Stimulated activated CD4-positive, alpha-beta T cell treated with anti-CD3 and anti-CD28 coated beads, Interleukin-4, amount 100 ng/mL, for 4 hours (primary cell): Measurements from ENCODE around the gene MROH7.

ENCODE experiments used
- DNase-seq, 2 experiments: peaks; one replicate each; pipeline ENCODE4 v3.0.0-alpha.2; 2020

MROH7 gene

DNA sequence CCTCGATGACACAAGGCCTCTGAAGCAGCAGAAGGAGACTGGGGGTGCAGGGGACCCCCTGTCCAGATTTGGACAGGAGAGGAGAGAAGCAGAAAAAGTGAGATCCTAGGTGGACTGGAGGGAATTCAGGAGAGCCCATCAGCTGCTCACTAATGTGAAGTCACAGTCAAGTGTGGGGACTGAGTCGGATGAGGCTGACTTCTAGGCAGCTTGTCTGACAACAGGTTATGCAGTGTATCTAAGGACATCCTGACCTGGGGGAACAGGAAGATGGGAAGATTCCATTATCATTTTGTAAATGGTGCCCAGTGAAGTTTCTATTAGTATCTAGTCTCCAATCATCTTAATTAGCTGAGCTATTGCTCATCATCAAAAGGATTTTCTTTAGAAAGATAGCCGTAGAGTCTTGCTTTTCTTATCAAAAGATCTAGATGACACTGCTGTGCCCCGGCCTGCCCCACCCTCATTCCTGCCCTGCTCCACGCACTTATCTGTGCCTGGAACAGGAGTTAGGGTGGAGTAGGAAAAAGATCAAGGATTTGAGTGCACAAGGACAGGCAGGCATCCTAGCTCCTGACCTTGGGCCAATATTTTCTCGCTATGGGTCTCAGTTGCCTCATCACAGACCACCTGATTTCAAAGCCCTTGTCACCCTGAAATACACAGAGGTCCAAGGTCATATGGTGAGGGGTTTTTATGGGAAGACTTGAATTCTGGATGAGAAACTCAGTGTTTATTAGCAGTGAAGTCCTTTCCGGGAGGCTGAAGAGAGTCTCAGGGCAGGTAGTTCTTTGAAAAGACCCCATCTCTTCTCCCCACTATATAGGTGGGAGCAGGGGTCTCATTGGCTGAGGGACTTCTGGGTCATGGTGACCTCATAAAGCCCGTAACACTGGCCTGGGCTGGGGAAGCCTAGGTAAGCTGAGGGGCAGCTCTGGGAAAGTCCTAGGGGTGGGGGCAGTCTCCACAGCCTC is at the start of gene MROH7:
MROH7 (plus strand) TSS at position 924 of the 974 bp plus-strand sequence. CDS start 11,141 bp downstream, outside the sequence.
- no peak for DNase-seq

DNA sequence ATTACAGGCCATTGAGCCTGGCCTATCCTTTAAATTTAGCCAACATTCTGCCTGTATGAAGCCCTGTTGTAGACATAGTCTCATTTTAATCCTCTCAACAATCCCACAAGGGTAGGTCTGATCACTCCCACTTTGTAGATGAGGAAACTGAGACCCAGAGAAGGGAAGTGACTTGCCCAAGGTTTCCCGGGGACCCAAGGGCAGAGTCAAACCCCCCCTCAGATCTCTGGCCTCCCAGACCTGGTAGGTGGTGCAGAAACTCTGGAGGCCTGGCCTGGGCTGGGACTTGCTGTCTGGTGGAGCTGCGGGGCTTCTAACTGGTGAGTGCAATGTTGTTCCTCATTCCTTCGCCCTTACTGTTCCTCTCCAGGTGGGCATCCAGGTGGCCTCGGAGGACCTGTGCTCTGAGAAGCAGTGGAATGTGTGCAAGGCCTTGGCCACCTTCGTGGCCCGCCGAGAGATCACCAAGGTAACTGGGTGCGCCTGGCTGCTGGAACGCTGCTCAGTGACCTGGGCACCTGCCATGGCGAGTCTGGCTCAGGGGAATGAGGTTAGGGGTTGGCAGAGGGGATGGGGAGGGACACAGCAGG is 47.9 kb upstream of the MROH7 start:
- DNase-seq = no peak

DNA sequence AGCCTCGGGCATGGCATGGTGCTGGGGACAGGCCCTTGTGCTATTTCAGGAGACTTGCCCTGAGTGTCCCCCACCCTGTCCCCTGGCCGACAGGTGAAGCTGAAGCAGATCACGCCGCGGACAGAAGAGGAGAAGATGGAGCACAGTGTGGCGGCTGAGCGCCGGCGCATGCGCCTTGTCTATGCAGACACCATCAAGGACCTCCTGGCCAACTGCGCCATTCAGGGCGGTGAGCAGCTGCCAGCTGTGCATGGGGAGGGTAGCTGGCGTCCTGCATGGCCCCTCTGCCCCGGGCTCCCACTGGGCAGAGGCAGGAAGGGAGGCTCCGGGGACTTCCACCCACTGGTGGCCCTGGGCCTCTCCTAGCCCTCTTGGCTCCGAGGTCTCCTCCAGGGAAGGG is 47.1 kb upstream of the MROH7 start:
- DNase-seq = no peak

DNA sequence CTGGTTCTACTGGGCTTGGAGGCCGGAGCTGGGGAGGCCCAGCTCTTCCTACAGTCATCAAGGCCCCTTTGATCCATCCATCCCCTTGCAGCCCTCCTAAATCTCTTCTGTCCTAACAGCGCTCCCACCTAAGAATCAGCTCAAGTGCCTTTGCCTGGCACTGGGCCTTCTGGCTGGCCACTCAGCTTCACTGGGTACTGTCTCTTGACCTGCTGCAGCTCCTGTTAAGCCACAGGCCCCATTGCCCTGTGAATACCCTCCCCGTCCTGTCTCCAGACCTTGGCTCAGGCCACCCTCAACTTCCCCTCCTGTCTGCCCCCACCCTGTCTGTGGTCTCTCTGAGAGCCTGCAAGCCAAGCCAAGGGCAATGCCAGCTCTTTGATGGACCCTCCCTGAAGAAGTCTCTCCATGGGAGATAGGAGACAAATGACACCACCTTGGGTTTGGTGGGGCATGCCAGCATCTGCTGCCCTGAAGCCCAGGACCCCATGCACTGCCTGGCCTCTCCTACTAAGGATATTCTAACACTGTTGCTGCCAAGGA is 45.6 kb upstream of the MROH7 start:
- DNase-seq = no peak

DNA sequence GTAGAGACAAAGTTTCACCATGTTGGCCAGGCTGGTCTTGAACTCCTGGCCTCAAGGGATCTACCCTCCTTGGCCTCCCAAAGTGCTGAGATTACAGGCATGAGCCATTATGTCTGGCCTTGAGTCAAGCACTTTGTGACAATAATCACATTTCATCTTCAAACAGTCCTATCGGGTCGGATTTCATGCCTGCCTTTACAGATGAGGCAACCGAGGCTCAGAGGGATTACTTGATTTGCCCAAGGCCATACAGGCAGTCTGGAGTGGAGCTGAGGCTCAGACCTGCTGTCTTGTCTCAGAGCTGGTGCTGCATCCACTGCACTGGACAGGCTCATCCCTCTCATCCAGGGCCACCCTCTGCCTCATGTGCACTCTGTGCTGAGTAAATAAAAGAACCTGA is 44.8 kb upstream of the MROH7 start:
- DNase-seq = no peak

DNA sequence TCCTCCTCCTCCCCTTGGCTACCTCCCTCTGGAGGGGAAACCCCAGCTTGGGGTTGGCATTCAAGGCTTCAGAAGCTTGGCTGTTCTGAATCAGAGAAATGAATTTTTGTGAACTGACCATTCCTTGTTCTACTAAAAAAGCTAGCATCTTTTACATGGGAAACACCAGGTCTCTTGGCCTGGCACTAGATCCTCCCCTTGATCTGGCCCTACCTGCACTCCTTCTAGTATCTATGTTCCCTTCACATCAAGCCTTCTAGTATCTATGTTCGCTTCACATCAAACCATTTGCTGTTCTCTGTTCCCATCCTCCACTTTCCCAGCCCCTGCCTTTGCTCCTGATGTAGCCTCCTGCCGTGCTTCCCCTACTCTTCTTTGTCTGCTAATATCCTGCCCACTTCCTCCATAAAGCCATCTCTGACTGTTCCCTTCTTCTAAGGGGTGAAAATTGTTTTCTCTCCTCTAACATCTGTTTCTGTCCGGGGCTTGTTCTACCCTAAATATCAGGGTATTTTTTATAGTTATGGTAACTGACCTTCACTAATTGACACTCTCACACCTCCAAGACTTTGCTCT is 44.0 kb upstream of the MROH7 start:
- DNase-seq = no peak

DNA sequence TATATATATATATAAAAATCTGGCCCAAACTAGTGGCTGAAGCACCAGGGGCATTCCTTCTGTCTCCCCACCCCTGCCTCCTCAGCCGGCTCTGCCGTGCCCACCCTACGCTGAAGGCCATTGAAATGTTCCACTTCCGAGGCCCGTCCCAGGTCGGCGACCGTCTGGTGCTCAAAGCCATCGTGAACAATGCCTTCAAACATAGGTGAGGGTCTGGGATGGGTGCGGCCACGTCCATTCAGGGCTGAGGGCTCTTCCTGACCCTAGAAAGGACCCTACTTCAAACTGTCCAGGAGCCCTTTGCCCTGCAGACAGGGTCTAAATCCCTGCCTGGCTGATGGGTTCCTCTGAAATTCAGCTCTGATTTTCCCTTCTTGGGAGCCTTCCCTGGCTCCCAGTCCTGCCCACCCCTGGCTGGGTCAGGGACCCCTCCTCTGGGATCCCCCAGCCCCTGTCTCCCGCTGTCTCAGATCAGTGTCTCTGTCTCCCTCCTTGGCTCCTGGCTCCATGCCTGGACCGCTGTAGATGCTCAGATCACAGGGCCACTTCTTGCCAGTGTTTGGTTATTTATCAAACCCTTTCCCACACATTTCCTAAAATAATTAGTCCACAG is 42.3 kb upstream of the MROH7 start:
- no peak for DNase-seq

DNA sequence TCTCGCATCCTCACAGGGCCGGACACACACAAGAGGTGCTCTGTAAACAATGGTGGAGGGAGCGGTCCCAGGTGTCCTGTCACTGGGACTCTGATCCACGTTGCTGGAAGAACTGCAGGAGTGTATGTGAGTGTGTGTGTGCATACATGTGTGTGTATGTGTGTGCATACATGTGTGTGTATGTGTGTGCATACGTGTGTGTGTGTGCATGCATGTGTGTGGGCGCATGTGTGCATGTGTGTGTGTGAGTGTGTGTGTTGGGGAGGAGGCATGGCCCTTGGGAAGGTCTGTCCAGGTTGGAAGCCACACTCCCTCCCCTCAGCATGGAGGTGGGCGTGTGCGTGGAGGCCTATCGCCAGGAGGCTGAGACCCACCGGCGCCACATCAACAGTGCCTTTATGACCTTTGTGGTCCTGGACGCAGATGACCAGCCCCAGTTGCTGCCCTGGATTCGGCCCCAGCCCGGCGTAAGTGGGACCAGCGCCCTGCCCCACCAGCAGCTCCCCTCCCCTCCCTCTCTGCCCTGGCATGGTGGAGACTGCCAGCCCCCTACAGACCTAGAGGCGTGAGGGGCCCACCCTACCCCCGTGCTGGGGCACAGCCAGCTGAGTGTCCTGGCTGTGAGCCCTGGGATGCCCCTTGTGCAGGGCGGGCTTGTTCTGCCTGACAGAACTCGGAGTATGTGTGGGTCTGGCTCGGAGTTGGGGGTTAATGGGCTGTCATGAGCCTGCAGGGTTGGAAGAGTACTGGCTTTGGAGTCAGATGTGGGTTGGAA is 40.5 kb upstream of the MROH7 start:
- DNase-seq = no peak

DNA sequence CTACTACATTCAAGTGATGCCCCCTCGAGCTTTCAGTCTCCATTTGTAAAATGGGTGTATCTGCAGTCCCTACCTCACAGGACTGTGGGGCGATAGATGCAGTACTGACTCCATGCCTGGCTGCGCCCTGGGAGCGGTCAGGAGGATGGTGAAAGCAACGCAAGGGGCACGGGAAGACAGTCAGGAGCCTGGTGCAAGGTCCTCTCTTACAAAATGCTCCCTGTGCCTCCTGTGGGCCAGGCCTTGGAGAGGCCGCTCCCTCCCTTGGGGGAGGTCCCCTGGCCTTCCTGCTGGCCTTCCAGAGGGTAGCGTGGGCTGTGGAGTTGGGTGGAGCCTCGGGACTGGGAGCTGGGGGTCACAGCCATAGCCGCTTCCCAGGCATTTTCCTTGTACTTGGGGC is 39.9 kb upstream of the MROH7 start:
- DNase-seq = no peak

DNA sequence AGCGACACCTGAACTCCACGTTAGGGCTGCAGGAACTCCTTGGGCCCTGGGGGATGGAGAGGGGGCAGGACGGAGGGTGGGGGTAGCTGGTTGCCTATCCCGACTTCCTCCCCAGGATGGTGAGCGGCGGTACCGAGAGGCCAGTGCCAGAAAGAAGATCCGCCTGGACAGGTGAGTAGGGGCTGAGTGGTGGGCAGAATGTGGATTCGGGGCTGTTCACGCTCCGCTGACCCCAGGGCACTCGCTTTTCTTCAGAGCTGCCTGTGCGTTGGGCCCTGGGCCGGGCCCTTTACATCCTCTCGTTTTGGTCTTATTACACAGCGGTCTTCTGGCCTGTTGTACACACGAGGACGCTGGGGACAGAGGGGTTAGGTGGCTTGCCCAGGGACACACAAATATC is 39.0 kb upstream of the MROH7 start:
- DNase-seq = no peak

DNA sequence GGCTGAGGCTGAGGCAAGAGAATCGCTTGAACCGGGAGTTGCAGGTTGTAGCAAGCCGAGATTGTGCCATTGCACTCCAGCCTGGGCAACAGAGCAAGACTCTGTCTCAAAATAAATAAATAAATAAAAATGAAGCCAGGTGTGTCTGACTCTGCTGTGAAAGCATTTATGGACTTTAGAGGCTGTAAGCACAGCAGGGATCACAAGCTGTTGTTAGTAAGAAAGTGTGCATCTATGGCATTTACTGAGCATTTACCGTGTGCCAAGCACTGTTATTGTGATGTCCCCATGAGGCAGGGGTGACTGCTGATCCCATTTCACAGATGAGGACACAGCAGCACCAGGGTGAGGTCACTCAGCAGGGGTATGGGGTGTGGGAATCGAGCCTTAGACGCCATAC is 38.3 kb upstream of the MROH7 start:
- no peak for DNase-seq

DNA sequence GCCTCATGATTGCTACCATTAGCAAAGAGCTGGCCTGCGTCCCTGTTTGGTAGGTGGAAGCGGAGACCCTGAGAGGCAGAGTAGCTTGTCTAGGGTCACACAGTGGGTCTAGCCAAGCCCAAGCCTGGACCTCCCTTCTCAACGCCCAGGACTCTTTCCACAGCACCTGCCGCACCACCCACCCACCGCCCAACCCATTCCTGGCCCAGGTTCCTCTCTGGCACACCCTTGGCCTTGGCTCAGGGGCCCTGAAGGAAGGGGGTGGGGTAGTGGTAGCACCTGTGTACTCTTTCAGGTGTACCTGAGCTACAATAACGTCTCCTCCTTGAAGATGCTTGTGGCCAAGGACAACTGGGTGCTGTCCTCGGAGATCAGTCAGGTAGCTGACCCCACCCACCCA is 37.5 kb upstream of the MROH7 start:
- no peak for DNase-seq

DNA sequence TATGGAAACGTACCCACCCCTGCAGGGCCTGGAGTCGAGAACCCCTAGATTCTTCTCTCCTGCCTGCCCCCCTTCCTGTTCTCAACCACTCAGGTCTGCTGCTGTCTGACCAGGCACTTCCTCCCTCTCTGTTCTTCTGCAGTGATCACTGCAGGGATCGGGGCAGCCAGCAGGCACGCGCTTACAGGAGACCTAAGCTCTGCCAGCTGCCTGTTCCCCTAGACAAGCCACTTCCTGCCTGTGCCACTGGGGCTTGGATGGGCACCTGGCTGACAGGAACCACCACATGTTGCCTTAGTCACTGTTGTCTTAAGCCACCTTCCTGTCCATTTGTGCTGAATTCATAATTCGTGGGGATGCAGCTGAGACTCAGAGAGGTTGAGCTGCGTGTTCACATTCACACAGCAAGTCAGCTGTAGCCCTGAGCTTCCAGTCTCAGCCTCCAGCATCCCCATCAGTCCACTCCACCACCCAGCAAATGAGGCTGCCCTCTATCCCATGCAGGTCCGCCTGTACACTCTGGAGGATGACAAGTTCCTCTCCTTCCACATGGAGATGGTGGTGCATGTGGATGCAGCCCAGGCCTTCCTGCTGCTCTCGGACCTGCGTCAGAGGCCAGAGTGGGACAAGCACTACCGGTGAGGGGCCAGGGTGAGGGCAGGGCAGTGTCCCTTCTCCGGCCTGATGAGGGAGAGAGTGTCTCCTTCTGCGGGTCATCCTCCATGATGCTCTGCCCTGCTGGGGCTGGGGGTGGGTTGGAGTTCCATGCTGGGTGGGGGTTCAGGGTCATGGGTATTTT is 36.8 kb upstream of the MROH7 start:
- DNase-seq = no peak

DNA sequence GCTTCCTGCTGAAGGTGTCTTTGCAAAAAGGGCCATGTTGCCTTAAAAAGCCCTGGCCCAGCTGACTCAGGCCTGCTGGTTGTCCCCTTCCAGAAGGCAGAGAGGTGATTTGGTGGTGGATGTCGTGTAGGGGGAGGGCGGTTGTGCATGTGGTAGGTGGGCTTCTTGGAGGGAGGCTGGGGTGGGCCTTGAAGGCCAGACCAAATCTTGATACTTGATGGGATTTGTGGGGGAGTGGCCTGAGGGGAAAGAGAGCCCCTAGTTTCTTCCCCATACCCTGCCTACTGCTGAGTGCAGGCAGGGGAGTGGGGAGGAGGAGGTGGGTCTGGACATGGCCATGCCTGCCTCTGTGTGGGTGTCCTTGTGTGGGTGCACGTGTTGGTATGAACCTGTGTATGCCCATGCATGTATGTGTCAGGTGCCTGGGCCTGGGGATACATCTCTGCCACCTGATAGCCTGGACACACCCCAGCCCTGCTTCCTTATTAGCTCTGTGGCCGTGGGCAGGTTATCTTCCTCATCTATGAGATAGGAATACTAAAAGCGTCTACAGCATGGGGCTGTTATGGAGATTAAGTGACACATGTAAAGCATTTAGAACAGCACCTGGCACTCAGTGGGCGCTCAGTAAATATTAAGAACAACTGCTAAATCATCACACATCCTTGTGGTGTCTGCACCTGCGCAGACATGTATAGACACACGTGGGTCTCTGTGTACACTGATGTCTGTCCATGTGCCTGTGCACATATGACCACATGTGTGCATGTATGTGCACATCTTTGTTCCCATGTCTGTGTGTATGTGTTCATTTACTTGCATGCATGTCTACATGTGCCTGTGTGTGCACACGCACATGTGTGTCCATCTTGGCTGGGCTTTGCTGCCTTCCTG is 35.2 kb upstream of the MROH7 start:
- DNase-seq = no peak

DNA sequence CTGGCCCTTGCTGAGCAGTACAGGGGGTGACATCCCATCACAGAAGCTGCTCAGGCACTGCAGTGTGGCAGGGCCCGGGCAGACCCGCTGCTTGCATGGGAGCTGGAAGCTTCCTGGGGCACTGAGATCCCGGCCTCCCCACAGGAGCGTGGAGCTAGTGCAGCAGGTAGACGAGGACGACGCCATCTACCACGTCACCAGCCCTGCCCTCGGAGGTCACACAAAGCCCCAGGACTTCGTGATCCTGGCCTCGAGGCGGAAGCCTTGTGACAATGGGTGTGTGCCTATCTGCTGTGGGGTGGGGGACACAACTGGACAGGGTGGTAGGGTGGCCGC is 34.6 kb upstream of the MROH7 start:
- no peak for DNase-seq

DNA sequence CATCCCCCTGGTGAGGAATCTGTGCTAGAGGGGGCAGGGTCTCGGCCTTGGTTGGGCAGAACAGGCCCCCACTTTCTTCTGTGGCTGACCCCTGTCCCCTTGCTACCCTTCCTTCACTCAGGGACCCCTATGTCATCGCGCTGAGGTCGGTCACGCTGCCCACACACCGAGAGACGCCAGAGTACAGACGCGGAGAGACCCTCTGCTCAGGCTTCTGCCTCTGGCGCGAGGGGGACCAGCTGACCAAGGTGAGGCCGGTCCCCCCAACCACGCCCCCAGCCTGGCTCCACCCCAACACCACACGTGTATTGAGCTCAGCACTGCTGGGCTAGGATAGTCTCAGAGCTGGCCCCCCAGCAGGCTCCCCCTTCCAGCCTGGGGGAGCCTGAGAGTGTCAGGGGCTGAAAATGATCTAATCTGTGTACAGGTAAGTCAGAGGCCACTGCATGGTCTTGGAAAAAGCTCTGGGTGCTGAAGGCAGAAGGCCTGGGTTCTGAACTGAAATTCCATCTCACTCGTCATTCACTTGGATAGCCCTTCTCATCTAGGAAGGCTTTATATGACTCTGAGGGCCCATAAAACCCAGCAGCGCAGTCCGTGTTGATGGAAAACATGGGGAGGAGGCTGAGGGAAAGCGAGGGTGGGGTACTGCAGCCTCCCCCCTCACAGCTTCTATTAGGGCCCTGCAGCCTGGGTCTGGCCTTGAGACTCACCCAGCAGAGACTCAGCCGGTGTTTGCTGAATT is 33.6 kb upstream of the MROH7 start:
- DNase-seq = no peak

DNA sequence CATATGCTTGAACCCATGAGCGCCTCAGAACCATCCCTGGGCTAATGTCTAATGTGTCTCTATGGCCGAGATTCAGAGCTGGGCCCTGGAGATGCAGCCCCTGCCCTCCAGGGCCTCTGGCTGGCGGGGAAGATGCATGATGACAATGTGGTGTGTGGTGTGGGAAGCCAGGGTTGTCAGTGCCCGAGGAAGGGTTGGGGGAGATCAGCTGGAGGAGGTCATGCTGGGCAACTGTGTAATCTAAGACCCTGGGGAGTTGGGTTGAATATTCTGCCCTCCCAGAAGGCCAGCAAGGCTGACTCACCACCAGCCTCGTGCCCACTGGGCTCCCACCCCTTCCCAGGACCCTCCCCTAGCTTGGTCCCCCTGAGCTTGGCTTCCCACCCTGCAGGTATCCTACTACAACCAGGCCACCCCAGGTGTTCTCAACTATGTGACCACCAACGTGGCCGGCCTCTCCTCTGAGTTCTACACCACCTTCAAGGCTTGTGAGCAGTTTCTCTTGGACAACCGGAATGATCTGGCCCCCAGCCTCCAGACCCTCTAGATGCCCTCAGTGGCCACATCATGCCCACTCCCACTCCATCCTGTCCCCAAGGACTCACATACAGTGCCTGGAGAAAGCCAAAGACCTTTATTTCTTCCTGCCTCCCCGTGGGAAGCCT is 32.9 kb upstream of the MROH7 start:
- DNase-seq = no peak

DNA sequence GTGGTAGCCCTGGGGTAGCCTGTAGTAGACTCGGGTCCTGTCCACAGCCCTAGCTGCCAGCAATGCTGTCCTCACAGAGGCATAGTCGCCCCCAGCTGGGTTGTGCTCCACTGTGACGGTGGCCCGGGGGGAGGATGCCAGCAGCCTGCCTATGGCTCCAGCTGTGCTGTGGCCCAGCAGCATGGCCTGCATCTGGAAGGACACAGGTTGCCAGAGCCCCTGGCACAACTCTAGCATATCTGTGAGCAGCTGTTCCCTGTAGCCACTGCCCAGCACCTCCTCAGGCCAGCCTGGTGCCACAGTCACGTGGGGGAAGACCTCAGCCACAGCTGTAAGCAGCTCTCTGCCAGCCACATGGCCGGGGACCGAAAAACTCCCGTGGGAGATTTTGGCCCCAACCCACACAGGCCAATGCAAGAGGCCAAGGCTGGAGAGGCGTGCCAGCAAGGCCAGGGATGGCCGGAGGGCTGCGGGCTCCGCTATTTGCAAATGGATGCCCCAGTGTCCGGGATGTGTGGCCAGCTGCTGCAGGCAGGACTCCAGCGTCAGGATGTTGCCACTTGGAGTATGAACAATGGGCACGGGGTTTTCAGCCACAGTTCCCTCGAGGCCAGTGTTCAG is 32.2 kb upstream of the MROH7 start:
- DNase-seq = no peak

DNA sequence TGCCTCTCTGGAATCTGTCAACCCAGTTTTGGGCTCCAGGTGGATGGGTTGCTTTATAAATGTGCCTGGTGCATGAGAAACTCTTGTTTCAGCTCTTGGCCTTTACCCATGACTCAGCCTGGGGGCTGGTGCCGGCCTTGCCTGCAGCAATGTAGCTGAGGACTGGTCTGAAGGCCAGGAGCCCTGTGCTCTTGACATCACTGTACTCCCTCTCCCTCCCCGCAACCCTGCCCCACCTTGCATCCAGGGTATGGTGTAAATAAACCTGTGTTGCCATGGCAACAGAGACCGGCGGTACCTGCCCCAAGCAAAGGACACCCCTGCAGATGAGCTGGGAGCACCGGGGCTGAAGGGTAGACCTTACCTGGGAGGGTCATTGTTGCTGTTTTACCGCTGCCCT is 31.5 kb upstream of the MROH7 start:
- no peak for DNase-seq
